Stimulated activated CD8-positive, alpha-beta memory T cell treated with anti-CD3 and anti-CD28 coated beads, Interleukin-12 subunit alpha, Interleukin-12 subunit beta, amount 100 ng/mL, for 4 hours (primary cell): ENCODE measurements around the gene TOMM22.

Experiments
- DNase-seq: peaks from one replicate; pipeline ENCODE4 v3.0.0-alpha.2; 2020; ENCODE audit warnings: low read depth

TOMM22 gene

DNA sequence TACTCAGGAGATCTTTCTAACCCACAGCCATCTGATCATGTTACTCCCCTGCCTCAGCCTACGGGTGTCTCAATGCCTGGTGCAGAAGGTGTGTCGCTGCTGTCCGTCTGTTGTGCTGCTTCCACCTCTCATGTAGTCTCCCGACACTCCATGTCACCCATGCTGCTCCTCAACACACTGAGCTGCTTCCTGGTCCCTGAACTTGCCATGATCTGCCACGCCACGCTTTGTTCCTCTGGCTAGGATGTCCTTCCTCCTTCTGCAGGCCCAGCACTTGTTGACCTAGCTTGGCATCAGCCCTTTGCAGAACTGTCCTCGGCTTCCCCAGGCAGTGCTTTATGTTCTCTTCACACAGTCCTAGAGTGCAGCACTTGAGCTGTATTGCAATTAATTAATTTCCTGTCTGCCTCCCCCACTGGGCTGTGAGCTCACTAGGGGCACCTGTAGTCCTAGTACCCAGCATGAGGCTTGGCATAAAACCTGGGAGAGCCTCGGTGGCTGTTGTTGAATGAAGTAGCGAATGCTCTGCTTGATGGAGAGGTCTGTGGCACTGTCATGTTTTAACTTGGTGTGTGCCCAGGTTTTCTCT is 33.5 kb downstream of the TOMM22 start:
- no peak for DNase-seq

DNA sequence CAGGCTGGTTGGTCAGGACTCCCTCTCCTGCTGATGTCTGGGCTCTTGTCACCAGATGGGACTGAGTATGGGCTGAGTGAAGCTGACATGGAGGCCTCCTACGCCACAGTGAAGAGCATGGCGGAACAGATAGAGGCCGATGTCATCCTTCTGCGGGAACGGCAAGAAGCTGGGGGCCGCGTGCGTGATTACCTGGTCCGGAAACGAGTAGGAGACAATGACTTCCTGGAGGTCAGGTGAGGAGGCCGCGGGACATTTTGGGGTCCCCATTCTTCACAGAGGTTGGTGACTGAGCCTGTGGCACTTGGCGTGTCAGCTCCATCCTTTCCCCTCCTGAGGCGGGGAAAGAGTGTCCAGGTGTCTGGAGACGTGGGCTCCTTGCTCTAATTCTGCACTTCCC is 34.1 kb downstream of the TOMM22 start:
- no peak for DNase-seq

DNA sequence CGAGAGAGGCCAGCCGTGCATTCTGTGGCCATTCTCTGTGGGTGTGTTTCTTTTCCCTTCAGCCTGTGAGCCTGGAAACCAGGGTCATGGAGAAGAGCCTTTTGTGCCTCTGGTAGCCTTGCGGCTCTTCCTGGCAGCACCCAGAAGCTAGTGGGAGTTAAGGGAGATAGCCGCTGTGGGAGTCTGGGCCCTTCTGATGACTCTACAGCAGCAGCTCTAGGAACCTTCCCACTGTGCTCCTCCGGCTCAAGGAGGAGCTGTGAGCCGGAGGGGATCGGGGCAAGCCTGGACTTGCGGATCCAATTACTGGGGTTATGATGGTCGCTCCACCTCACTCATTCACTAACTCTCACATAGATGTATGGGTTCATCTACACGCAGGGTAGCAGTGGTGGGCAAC is 34.5 kb downstream of the TOMM22 start:
- no peak for DNase-seq

DNA sequence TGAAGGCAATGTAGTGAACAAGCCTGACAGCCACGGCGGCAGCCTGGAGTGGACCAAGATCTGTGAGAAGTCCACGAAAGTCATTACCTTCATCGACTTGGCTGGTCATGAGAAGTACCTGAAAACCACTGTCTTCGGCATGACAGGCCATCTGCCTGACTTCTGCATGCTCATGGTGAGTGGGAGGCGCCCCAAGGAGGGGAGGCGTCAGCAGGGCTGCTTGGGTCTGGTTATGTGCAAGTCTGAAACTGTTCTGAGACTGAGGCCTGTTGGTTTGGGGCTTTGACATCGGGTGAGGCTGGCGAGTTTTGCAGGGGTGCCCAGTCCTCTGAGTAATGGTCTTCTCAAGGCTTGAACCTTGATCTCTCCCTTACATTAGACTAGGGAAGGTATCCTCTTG is 35.1 kb downstream of the TOMM22 start:
- DNase-seq, result no peak

DNA sequence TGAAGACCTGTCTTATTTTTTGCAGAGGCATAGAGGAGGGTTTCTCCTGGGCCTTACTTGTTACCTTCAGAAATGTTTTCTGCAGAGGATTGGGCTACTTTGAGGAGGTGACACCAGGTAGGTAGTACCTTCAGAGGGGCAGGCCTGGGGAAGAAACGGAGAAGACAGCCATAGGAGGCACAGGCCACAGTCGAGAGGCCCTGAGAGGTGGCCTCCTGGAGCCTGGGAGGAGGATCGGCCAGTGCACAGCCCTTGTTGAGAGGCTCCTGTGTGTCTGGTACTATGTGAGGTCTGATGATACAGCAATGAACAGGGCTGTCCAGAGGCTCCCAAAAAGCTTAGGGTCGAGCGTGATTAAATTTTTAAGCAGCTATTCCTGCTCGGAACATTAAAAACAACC is 35.5 kb downstream of the TOMM22 start:
- no peak for DNase-seq

DNA sequence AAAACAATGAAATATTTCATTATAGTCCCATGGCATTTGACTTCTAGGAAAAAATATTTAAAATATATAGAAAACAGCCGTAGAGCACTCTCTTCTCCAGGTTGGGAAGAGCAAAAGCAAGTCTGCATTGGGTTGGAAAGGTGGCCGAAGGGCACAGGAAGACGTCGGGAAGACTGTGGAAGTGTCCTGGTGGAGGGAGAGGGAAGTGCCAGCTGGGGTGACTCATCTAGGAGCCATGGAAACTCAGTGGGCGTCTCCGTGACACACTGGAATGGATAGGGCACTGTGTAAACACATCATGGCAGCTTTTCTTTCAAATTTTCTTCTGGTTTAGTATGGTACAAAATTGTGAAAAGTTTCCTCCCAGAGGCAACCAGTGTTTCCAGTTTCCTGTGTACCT is 36.7 kb downstream of the TOMM22 start:
- DNase-seq, result no peak

DNA sequence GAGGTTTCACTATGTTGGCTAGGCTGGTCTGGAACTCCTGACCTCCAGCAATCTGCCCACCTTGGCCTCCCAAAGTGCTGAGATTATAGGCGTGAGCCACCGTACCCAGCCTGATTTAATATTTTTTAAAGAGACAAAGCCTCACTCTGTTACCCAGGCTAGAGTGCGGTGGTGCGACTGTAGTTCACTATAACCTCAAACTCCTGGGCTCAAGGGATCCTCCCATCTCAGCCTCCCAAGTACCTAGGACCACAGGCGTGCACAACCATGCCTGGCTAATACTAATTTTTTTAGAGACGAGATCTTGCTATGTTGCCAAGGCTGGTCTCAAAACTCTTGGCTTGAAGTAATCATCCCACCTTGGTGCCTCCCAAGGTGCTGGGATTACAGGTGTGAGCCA is 37.4 kb downstream of the TOMM22 start:
- no peak for DNase-seq

DNA sequence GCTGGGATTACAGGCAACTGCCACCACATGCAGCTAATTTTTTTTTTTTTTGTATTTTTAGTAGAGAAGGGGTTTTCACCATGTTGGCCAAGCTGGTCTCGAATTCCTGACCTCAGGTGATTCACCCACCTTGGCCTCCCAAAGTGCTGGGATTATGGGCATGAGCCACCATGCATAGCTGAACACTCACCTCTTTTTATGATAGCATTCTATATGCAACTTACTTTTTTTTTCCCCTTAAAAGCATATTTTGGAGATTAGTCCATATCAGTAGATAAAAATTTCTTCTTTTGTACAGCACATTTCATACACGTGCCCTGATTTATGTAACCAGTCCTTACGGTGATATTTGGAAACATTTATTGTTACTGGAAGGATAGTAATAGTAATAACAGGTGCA is 38.6 kb downstream of the TOMM22 start:
- no peak for DNase-seq

DNA sequence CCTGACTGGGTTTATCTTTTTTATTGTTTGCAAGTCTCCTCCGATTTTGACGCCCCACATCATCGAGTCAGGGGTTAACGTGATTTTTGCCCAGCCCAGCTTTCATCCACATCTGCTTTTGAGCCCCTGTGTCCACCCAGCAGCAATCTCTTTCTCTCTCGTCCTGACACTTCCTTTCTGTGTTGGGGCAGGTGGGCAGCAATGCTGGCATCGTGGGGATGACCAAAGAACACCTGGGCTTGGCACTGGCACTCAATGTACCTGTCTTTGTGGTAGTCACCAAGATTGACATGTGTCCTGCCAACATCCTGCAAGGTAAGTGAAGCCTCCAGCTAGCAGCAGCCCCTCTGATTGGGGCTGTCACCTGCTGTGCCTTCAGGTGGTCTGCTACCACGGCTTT is 39.8 kb downstream of the TOMM22 start:
- no peak for DNase-seq

DNA sequence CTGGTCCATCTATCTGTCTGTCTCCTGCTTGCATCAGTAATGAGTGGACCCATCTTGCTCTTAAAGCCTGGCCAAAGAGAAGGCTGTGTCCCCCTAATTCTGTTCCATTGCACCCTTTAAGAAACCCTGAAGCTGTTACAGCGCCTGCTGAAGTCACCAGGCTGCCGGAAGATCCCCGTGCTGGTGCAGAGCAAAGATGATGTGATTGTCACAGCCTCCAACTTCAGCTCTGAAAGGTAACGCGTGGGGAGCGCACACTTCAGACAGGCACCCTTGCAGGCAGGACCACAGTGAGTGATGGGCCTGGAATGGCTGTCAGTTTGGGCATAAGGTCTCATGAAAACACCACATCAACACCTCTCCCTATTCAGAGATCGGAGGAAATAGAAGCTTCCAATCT is 42.4 kb downstream of the TOMM22 start:
- DNase-seq, result no peak

DNA sequence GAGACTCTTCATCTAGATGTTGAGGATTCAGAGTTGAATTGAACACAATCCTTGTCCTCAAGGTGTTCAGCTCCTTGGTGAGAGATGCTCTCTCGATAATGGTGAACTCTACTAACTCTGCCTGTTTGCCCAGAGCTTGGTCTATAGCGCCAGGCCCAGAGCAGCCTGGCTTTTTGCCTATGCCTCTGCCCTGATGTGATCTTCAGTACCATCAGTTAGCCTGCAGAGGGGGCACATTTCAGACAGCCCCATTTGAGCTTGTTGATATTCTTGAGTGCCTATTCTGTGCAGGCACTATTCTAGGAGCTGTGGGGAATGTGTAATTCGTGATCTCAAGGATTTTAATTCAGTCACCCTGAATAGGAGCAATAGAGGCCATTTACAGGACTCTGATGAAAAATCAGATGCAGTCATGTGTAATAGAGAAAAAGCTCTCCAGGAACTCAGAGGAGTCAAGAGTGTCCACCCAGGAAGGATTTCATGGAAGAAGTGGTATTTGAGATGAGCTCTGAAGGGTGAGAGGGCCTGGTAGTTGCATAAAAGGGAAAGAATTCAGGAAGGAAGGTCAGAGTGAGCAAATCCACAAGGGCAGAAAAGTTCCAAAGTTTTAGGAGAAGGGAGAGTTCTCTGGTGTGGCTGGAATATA is 43.3 kb downstream of the TOMM22 start:
- no peak for DNase-seq

DNA sequence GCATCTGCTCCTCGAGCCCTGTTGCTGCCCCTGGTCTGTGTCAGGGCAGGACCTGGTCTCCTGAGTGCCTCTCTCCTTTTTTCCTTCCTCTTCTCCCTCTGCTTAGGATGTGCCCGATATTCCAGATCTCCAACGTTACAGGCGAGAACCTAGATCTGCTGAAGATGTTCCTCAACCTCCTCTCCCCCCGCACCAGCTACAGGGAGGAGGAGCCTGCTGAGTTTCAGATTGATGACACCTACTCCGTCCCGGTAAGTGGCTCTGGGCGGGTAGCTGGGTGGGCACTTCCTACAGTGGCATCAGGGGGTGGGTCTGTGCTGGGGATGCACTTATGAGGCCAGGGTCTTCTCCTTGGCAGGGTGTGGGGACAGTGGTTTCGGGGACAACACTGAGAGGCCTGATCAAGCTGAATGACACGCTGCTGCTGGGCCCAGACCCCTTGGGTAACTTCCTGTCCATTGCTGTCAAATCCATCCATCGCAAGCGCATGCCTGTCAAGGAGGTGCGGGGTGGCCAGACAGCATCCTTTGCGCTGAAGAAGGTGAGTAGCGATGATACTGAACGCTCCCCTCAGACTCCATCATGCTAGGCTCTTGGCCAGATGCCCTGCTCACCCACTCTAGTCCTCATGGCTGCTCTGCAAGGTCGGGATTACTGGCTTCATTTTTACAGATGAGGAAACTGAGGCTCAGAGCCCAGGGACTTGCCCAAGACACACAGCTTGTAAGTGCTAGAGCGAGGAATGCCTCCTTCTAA is 44.3 kb downstream of the TOMM22 start:
- DNase-seq, result no peak

DNA sequence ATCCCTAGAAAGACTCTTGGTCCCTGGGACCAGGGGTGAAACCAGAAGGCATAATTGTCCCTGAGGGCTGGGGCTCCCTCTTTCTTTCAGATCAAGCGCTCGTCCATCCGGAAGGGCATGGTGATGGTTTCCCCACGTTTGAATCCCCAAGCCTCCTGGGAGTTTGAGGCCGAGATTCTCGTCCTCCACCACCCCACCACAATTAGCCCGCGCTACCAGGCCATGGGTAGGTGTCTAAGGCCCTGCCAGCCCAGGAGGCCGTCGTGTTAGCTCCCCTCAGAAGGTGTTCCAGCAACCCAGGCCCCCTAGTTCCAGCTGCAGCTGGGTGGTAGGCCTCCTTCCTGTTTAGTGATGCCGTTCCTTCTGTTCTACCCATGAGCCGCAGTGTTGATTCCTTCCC is 45.4 kb downstream of the TOMM22 start:
- no peak for DNase-seq

DNA sequence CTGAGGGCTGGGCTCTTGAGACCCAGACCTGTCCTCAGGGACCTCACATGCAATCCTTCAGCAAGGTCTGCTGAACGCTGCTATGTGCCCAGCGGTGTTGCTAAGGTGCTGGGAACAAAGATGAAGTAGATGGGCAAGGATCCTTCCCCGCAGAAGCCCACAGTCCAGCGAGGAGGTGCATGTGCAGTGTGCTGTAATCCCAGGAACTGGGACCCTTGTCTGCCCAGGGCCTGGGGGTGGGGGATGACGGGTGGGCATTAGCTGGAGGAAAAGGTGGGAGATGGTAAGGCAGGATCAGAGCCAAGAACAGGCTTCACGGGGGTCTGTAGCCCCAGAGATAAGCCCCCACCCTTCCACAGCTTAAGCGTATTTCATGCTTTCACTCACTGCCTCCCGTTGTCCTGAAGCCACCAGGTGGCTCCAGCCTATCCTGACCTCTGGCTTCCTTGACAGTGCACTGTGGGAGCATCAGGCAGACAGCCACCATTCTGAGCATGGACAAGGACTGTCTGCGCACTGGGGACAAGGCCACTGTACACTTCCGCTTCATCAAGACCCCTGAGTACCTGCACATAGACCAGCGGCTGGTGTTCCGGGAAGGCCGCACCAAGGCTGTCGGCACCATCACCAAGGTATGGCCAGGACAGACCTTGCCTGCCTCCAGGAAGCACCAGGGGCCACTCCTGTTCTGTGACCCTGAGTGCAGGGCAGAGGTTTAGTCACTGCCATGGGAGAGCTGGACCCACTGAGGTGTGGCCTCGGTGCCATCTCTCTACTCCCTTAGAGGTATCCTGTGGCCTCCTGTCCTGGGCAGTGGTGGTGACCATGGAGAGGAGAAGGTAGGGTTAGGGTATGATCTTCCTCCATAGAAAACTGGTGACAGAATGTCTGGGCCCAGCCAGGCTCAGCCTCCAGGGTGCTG is 46.0 kb downstream of the TOMM22 start:
- no peak for DNase-seq

DNA sequence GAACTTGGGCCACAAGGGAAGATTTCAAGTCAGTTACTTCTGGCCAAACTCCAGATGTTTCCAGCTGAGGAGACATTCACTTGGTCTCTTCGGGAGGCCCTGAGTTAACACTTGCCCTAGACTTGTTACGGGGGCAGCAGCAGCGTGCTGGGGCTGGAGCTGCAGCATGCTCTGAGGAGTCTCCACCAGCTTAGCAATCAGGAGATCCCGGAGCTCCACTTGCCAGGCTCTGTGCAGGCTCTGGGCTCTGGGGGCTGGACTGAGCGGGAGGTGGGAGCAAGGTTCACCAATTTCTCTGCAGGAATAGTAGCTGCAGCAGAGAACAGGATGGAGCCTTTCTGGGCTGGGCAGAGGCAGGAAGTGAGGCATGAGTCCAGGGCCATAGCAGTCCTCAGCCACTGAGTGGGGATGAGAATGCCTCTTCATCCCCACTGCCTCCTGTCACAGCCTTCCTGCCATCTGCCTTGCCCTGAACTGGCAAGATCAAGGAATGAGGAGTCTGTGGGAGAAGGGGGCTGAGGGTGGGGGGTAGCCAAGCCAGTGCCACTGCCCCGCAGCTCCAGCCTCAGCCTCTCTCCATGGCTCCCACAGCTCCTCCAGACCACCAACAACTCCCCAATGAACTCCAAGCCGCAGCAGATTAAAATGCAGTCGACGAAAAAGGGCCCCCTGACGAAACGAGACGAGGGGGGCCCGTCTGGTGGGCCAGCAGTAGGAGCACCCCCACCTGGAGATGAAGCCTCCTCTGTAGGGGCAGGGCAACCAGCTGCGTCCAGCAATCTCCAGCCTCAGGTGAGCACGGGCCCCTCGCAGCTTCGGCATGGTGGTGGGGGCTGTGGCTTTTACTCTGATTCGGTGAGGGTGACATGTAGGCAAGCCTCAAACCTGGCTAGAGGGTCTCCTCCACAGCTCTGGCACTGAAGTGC is 47.4 kb downstream of the TOMM22 start:
- DNase-seq, result no peak

DNA sequence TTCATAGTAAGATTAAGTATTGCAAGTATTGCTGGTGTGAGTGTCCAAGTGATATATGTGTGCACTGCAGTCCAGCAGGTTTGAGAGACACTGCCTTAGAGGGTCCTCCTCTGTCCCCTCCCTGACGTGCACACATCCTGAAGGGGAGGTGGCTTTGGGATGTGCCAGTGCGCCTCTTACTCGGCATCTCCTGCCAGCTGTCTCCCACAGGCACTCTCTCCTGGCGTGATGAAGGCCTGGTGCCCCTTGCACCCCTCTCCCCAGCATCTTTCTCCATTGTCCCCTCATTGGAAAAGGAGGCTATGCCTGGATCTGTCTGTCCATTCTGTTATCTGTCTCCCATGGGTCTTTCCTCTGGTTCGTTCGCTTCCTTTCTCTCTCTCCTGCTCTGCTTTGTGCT is 48.2 kb downstream of the TOMM22 start:
- DNase-seq, result no peak

DNA sequence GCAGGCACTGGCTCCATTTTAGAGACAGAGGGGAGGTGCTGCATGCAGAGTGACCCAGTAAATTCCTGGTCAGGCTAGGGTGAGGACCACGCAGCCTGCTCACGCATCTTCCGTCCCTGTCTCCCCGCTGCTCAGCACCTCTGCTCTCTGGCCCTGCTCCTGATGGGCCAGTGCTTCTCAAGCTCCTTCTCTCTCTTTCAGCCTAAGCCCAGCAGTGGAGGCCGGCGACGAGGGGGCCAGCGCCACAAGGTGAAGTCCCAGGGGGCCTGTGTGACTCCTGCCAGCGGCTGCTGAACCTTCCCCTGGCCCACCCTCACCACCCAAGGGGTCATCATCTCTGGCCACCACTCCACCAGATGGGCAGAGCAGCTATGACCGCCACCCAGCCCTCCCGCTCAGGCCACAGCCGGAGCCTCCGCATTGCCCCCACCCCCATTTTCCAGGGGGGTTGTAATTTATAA is 48.7 kb downstream of the TOMM22 start:
- DNase-seq, result no peak

DNA sequence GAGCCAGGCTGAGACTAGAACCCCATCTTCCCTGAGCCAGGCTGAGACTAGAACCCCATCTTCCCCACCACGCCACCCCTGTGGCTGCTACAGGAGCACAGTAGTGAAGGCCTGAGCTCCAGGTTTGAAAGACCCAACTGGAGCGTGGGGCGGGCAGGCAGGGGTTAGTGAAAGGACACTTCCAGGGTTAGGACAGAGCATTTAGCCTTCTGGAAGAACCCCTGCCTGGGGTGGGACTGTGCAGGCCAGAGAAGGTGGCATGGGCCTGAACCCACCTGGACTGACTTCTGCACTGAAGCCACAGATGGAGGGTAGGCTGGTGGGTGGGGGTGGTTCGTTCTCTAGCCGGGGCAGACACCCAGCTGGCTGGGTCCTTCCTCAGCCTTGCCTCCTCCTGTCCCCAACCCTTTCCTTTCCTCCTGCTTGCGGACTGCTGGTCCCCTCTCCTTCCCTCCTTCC is 50.0 kb downstream of the TOMM22 start:
- DNase-seq, result no peak

DNA sequence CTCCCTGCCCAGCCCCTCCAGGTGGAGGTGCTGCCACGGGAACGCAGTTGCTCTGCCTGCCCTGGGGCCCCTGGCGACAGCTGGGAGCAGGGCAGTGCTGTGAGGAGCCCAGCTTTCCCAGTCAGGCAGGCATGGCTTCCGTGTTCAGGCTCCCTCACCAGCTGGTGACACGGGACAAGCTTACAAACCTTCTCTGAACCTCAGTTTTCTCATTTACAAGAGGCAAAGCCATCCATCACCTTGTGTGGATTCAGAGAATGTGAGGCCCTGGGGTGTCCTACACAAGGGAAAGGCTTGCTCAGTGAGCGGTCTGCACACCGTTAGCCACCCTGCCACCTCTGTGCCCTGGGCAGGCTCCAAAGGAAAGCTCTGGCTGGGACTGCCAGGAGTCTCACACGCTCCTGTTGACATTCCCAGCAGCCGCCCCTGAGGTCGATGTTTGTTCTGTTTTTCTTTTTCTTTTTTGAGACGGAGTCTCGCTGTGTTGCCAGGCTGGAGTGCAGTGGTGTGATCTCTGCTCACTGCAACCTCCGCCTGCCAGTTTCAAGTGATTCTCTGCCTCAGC is 50.6 kb downstream of the TOMM22 start:
- DNase-seq, result no peak

DNA sequence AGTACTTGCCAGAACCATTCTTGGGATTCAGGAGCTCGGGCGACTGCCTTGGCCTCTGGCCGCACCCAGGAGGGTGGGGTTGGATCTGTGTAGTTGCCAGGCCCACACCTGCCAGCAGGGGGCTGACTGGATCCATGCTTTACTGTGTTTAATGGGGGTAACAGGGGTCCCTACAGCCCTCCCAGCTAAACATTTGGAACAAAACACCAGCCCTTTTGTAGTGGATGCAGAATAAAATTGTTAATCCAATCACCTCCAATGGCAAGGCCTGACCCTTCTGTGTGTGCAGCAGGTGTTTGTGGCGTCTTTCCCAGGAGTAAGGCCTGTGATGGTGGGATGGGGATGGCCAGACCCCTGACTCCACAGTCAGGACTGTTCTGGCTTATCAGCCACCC is 51.6 kb downstream of the TOMM22 start:
- DNase-seq, result no peak
